Activated T-helper 1 cell treated with anti-CD3 and anti-CD28 coated beads, Interleukin-12 subunit alpha, Interleukin-12 subunit beta, Interleukin-2, Interleukin-4 antibody, amounts not matched to agents 30 ng/mL and 10 ng/mL and 1 ng/mL, durations not matched to agents 14 hours and 24 hours and 36 hours (primary cell): ENCODE measurements around the gene SLC9A9. TPM values are rescaled to one million over a fixed set of nuclear protein-coding genes. Genes with fewer than 3 reads are reported as not detected.

Experiments used
- DNase-seq: peaks from one replicate; pipeline ENCODE4 v3.0.0; 2021; ENCODE audit warnings: low spot score
- H3K27ac Mint-ChIP-seq: one replicate; pipeline ENCODE4 v1.8.0; 2021; ENCODE audit warnings: mild to moderate bottlenecking, mixed read lengths
- H3K27me3 Mint-ChIP-seq: one replicate; pipeline ENCODE4 v1.8.0; 2022; ENCODE audit warnings: mild to moderate bottlenecking, moderate library complexity, mixed read lengths; ENCODE audit not compliant: insufficient read depth
- H3K36me3 Mint-ChIP-seq: one replicate; pipeline ENCODE4 v1.8.0; 2021; ENCODE audit warnings: low read depth, mixed read lengths
- H3K4me1 Mint-ChIP-seq: one replicate; pipeline ENCODE4 v1.8.0; 2021; ENCODE audit warnings: low read depth, mixed read lengths
- H3K4me3 Mint-ChIP-seq: one replicate; pipeline ENCODE4 v1.8.0; 2021; ENCODE audit warnings: mild to moderate bottlenecking, moderate library complexity, mixed read lengths
- H3K9me3 Mint-ChIP-seq: one replicate; pipeline ENCODE4 v1.8.0; 2021; ENCODE audit warnings: mixed read lengths
- intact Hi-C: fragments of 100-400 bp; cut with micrococcal nuclease; formaldehyde crosslinking; loops from one replicate; pipeline ENCODE4 v1.15.1; 2024
- total RNA-seq: library from RNA; stranded (reverse); gene quantifications from 2 replicates; pipeline ENCODE4 v1.2.3, GENCODE V29; 2022

Gene SLC9A9
- total RNA-seq, 1 donor from 2014 or later, result 0.88 TPM

DNA sequence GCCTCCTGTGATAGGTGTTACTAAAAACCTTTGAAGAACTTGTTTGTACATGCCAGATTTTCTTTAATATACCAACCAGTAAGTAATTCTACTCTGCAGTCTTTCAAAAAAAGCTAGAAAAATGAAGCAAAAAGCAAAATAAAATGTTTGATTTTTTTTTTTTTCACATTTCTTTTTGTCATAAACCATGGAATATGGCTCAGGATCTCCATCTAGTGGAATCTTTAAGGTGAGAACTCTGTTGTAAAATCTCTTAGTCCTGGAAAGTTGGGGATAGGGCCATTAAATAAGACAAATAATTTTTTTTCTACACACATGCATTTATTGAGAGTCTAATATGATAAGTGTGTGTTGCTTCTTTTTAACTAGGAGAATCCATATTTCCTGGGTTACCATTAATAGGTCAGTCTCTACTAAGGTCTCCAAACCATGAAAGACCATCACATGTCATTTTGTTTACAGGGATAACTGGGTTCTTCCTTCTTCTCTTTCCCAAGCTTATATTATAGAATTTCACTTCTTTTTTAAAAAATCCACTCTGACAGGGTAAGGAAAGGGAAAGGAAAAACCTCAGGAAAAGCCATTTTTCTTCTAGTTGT, 84.6 kb downstream of the SLC9A9 start:
- Mint-ChIP-seq H3K36me3 (no peaks in the 10 kb centered on the region), H3K27ac (no peak overlapping the region)

DNA sequence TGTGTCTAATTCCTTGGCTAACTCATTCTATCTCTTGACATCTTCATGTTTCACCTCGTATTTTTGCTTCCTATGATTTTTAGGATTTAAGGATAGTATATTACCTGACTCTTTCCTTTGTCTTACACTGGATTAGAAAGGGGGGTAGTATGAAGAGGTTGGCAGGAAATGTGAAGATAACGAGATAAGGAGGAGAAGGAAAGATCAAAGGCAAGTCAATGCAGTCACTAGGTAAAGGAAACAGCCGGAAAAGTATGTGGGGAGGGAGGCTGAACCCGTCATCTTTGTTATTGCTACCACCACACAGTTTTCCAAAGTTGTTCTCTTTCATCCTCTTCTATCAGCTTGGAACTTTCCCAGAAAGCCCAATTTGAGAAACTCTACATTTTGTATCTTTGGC, 90.6 kb downstream of the SLC9A9 start:
- intact Hi-C loops, result no loop called here
- Mint-ChIP-seq H3K4me1 (peaks cover 8% of the 10 kb centered on the region), H3K27ac (no peak overlapping the region), H3K9me3 (no peaks in the 10 kb centered on the region), H3K36me3 (no peaks in the 10 kb centered on the region), H3K27me3 (peaks cover 2% of the 10 kb centered on the region), H3K4me3 (no peak overlapping the region)
- DNase-seq, result no peak

More for the DNA sequence above, 84.6 kb downstream of the SLC9A9 start:
- DNase-seq, result no peak
- peaks cover 2% of the 10 kb centered on the region for H3K27me3 Mint-ChIP-seq
- H3K4me3 Mint-ChIP-seq, result no peak overlapping the region
- intact Hi-C loops, result loop anchor here (10.0 kb wide), 1 partner anchor 329 kb away; no protein-coding TSS in a partner anchor
- H3K4me1 Mint-ChIP-seq, result no peaks in the 10 kb centered on the region
- no peaks in the 10 kb centered on the region for H3K9me3 Mint-ChIP-seq

- no peak for DNase-seq
- intact Hi-C loops, result no loop called here
- no peak overlapping the region for H3K27ac Mint-ChIP-seq
- H3K36me3 Mint-ChIP-seq, result no peaks in the 10 kb centered on the region
- peaks cover 25% of the 10 kb centered on the region for H3K4me1 Mint-ChIP-seq
- H3K4me3 Mint-ChIP-seq, result no peak overlapping the region
- H3K9me3 Mint-ChIP-seq, result no peaks in the 10 kb centered on the region
- peaks cover 2% of the 10 kb centered on the region for H3K27me3 Mint-ChIP-seq
These were observed 92.3 kb downstream of the SLC9A9 start for GRCh38 chr3:143755978-143756377.

DNA sequence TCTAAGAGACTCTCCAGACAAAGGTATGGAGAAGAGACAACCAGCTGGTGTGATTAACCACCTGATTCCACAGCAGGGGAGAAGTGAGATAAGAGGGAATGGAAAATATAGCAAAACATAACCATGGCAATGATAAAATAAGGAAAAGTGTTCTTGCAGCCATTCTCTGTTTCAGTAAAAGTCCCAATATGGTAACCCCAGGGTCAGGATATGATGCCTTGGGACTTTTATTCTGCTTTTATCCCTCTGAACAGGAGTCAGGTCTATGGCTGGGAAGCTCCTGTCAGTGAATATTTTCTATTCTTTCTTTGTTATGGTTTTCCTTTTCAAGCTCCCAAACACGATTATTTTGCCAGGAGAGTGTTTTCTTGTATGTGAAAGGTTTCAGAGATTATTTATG, 94.2 kb downstream of the SLC9A9 start:
- Mint-ChIP-seq H3K4me1 (peaks cover 27% of the 10 kb centered on the region), H3K9me3 (no peaks in the 10 kb centered on the region), H3K4me3 (no peak overlapping the region), H3K27ac (no peak overlapping the region), H3K27me3 (no peaks in the 10 kb centered on the region), H3K36me3 (no peaks in the 10 kb centered on the region)
- intact Hi-C loops, result no loop called here
- DNase-seq, result no peak

DNA sequence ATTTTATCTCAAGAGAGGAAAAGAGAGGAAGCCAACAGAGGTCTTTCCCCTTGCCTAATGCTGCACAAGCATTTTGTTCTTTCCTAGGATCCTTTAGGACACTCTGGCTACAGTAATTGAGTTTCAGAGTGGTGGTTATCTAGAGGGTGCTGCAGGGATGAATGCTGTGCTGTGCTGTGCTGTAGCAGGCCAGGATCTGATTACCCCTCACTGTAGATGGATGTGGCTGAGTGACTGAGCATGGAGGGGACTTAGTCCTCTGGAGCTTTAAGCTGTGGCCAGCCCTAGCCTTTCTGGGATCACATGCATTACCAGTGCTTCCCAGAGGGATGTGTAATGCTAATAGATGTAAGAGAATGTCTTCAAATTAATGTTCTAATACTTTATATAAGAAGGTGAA, 94.8 kb downstream of the SLC9A9 start:
- Mint-ChIP-seq H3K36me3 (no peaks in the 10 kb centered on the region), H3K27me3 (no peaks in the 10 kb centered on the region), H3K4me3 (no peak overlapping the region), H3K4me1 (peaks cover 27% of the 10 kb centered on the region), H3K27ac (no peak overlapping the region), H3K9me3 (no peaks in the 10 kb centered on the region)
- intact Hi-C loops, result no loop called here
- no peak for DNase-seq

GRCh38 chr3:143753006-143753405, 95.3 kb downstream of the SLC9A9 start:
- Mint-ChIP-seq H3K27me3 (no peaks in the 10 kb centered on the region), H3K9me3 (no peaks in the 10 kb centered on the region), H3K4me1 (peaks cover 27% of the 10 kb centered on the region), H3K4me3 (no peak overlapping the region), H3K27ac (no peak overlapping the region), H3K36me3 (no peaks in the 10 kb centered on the region)
- DNase-seq, result no peak
- intact Hi-C loops, result no loop called here

- Mint-ChIP-seq H3K27me3 (no peaks in the 10 kb centered on the region), H3K27ac (peak overlapping the region; percentile 64), H3K9me3 (no peaks in the 10 kb centered on the region), H3K36me3 (no peaks in the 10 kb centered on the region), H3K4me1 (peaks cover 21% of the 10 kb centered on the region), H3K4me3 (peak overlapping the region; percentile 45)
- peak; percentile 11 for DNase-seq
- intact Hi-C loops, result no loop called here
These were observed 96.6 kb downstream of the SLC9A9 start for GRCh38 chr3:143751643-143752178.

GRCh38 chr3:143750841-143751240, 97.4 kb downstream of the SLC9A9 start:
- no peaks in the 10 kb centered on the region for H3K27me3 Mint-ChIP-seq
- no peak overlapping the region for H3K4me3 Mint-ChIP-seq
- H3K36me3 Mint-ChIP-seq, result no peaks in the 10 kb centered on the region
- no peak overlapping the region for H3K27ac Mint-ChIP-seq
- DNase-seq, result no peak
- peaks cover 21% of the 10 kb centered on the region for H3K4me1 Mint-ChIP-seq
- intact Hi-C loops, result no loop called here
- no peaks in the 10 kb centered on the region for H3K9me3 Mint-ChIP-seq

DNA sequence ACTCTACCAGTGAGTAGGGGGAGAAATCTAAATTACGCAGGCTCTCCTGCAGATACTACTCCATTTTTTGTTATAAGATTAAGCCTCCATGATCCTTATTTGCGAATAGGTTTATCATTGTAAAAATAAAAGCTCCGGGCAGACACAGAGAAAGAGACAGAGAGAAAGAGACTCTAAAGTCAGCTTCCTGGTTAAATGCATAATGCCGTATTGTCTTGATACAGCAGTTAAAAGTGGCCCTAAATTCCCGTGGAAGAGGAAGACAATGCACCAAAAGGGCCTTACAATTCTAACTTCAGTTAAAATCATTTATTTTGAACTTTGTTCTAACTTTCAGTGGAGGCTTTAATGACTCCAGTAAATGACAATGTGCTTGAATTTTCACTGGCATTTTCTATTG, 98.3 kb downstream of the SLC9A9 start:
- H3K27ac Mint-ChIP-seq, result no peak overlapping the region
- H3K36me3 Mint-ChIP-seq, result no peaks in the 10 kb centered on the region
- H3K4me3 Mint-ChIP-seq, result no peak overlapping the region
- H3K27me3 Mint-ChIP-seq, result no peaks in the 10 kb centered on the region
- H3K9me3 Mint-ChIP-seq, result no peaks in the 10 kb centered on the region
- H3K4me1 Mint-ChIP-seq, result peaks cover 21% of the 10 kb centered on the region
- DNase-seq, result no peak
- intact Hi-C loops, result no loop called here

GRCh38 chr3:143737065-143737464, 111.2 kb downstream of the SLC9A9 start:
- no peak overlapping the region for H3K27ac Mint-ChIP-seq
- no peak overlapping the region for H3K4me3 Mint-ChIP-seq
- H3K27me3 Mint-ChIP-seq, result peaks cover 2% of the 10 kb centered on the region
- peaks cover 4% of the 10 kb centered on the region for H3K9me3 Mint-ChIP-seq
- no peaks in the 10 kb centered on the region for H3K4me1 Mint-ChIP-seq
- DNase-seq, result no peak
- no peaks in the 10 kb centered on the region for H3K36me3 Mint-ChIP-seq
- intact Hi-C loops, result no loop called here

DNA sequence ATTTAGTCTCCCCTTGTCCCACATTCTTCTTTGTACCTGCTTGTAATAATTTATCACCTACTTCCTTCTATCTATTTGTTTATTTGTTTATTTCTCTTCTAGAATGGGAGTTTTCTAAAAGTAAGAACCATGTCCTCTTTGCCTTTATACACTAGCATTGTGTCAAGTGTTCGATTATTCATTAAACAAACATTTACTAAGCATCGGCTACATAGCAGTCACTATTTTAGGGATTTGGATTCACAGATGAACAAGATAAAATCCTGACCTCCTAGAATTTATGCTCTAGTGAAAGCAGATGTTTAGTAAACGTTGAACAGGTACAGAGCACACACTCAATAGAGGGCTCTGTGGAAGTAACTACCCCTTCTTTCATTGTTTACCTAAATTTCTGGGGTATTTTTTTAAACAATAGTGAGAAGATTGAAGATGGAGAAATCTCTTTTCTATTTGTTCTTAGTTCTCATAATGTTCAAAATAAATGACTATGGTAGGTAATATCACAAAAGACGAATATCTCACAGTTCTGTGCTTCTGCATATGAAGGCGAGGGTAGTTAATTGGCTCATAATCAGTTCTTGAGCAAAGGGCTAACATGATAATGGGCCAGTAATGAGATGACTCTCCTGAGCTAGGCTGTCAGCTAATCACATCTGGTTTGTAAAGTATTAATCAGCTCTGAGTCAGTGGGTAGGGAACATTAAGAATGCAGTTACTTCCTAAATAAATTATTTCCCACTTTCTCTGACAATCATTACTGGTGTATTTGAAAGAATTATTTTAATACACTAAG, 111.9 kb downstream of the SLC9A9 start:
- no peaks in the 10 kb centered on the region for H3K4me1 Mint-ChIP-seq
- no peak for DNase-seq
- H3K36me3 Mint-ChIP-seq, result no peaks in the 10 kb centered on the region
- peaks cover 4% of the 10 kb centered on the region for H3K9me3 Mint-ChIP-seq
- H3K4me3 Mint-ChIP-seq, result no peak overlapping the region
- peaks cover 2% of the 10 kb centered on the region for H3K27me3 Mint-ChIP-seq
- H3K27ac Mint-ChIP-seq, result no peak overlapping the region
- intact Hi-C loops, result no loop called here

- intact Hi-C loops, result no loop called here
- no peak for DNase-seq
- no peak overlapping the region for H3K4me3 Mint-ChIP-seq
- no peak overlapping the region for H3K27ac Mint-ChIP-seq
- H3K36me3 Mint-ChIP-seq, result no peaks in the 10 kb centered on the region
- H3K4me1 Mint-ChIP-seq, result no peaks in the 10 kb centered on the region
- H3K9me3 Mint-ChIP-seq, result no peaks in the 10 kb centered on the region
- H3K27me3 Mint-ChIP-seq, result no peaks in the 10 kb centered on the region
These were observed 116.5 kb downstream of the SLC9A9 start for GRCh38 chr3:143731776-143732175.

GRCh38 chr3:143731320-143731719, 116.9 kb downstream of the SLC9A9 start:
- H3K36me3 Mint-ChIP-seq, result no peaks in the 10 kb centered on the region
- no peaks in the 10 kb centered on the region for H3K9me3 Mint-ChIP-seq
- intact Hi-C loops, result no loop called here
- H3K27ac Mint-ChIP-seq, result no peak overlapping the region
- no peaks in the 10 kb centered on the region for H3K27me3 Mint-ChIP-seq
- H3K4me1 Mint-ChIP-seq, result no peaks in the 10 kb centered on the region
- H3K4me3 Mint-ChIP-seq, result no peak overlapping the region
- no peak for DNase-seq
